Measurements from ENCODE around the gene MICAL3.

MICAL3 gene

DNA sequence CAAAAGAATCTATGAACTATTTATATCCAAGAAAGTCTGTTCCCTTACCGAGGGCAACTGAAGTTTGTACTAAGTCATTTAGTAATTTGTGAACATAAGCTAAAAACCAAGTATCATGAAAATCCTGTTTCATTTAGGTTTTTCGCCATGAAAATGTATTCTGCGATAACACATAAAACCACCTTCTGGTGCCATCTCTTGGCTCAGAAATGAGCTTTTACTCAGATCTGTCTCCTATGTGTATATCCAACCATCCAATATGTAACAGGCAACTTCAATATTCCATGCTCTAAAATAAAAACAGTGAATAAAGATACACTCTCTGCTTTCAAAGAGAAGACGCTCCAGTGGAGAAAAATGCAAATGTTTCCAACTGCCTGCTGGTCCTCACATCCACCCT, 132.0 kb downstream of the MICAL3 start:
- Mint-ChIP-seq H3K9me3 (no peaks in the 10 kb centered on the region), H3K4me3 (no peak overlapping the region), H3K27me3 (no peaks in the 10 kb centered on the region), H3K4me1 (ENCODE audit: low read depth) (peaks cover under 1% of the 10 kb centered on the region), H3K27ac (no peak overlapping the region), H3K36me3 (ENCODE audit: low read depth) (peaks cover 73% of the 10 kb centered on the region)
- no peak for DNase-seq

DNA sequence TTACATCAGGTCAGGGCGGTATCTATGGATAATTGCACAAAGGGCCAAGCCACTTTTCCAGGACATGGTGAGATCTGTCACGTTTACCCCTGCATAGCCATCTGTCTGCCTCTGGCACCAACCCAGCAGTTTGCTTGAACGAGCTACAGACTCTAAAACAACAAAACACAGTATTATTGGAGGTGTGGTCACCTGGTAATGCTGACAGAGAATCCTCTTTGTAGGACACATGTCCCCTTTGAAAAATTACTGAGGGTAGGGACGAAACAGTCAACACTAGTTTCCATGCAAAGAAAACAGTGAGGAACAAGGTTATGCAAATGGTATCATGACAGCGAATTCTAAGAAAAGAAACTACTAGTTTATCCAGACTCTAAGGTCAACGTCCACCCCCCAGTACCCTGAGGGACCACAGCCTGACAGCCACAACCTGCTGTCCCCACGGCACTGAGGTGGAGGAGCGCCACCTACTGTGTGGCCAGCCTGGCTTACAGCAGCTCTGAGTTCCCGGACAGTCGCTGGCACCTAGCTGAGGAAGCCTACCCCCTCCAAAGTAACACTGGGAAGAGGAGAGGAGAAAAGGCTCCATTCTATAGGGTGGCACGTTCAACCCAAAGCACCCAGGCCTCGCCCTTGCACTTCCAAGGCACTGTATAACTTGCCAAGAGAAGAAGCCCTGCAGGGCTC, 132.7 kb downstream of the MICAL3 start:
- no peak overlapping the region for H3K4me3 Mint-ChIP-seq
- H3K36me3 Mint-ChIP-seq (ENCODE audit: low read depth) = peaks cover 72% of the 10 kb centered on the region
- DNase-seq = no peak
- no peak overlapping the region for H3K27ac Mint-ChIP-seq
- no peaks in the 10 kb centered on the region for H3K27me3 Mint-ChIP-seq
- no peaks in the 10 kb centered on the region for H3K4me1 Mint-ChIP-seq (ENCODE audit: low read depth)
- H3K9me3 Mint-ChIP-seq = no peaks in the 10 kb centered on the region

- Mint-ChIP-seq H3K4me3 (no peak overlapping the region), H3K36me3 (ENCODE audit: low read depth) (peaks cover 72% of the 10 kb centered on the region), H3K9me3 (no peaks in the 10 kb centered on the region), H3K27me3 (no peaks in the 10 kb centered on the region), H3K4me1 (ENCODE audit: low read depth) (no peaks in the 10 kb centered on the region), H3K27ac (no peak overlapping the region)
- DNase-seq = no peak
Measured at GRCh38 chr22:17890892-17891291, 133.5 kb downstream of the MICAL3 start.

DNA sequence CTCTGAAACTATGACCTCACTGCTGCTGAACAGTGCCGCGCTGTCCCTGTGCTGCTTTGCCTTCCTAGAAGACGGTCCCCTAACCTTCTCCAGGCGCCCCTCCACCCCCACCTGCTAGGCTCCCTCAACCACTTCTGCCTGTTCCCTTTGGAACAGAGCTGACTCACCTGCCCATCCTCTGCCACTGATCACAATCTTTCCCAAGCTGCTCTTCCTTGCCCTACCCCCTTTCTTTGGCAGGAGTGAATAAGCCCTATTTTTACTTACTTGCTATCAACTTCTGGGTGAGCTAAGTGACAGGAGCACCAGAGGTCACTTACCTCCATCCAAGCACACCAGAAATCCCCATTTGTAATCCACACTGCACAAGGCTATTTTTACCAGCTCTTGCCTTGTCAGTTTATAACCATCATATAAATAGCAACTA, 134.1 kb downstream of the MICAL3 start:
- no peak for DNase-seq
- Mint-ChIP-seq H3K27ac (no peak overlapping the region), H3K27me3 (no peaks in the 10 kb centered on the region), H3K4me3 (no peak overlapping the region), H3K36me3 (ENCODE audit: low read depth) (peaks cover 74% of the 10 kb centered on the region), H3K4me1 (ENCODE audit: low read depth) (no peaks in the 10 kb centered on the region), H3K9me3 (no peaks in the 10 kb centered on the region)

DNA sequence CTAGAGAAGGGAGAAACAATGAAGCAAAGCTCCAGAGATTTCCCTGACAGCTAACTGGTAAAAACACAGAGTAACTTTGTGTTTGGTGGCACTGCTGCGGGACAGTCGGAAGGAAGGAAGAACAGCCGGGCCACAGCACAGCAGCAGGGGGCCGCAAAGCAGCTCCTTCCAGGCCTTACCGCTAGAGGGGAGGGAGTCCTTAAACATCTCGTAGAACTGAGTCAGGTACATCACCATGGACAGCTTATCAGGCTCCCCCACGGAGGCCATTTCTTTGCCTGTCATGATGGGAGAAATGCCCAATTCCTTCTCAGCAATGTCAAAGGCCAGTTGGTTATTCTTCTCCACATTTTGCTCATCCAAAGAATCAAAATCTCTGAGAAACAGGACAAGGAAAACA, 135.5 kb downstream of the MICAL3 start:
- no peak for DNase-seq
- Mint-ChIP-seq H3K9me3 (no peaks in the 10 kb centered on the region), H3K36me3 (ENCODE audit: low read depth) (peaks cover 73% of the 10 kb centered on the region), H3K4me1 (ENCODE audit: low read depth) (no peaks in the 10 kb centered on the region), H3K27me3 (no peaks in the 10 kb centered on the region), H3K4me3 (no peak overlapping the region), H3K27ac (no peak overlapping the region)

- Mint-ChIP-seq H3K9me3 (no peaks in the 10 kb centered on the region), H3K36me3 (ENCODE audit: low read depth) (peaks cover 73% of the 10 kb centered on the region), H3K4me3 (no peak overlapping the region), H3K27me3 (no peaks in the 10 kb centered on the region), H3K27ac (no peak overlapping the region), H3K4me1 (ENCODE audit: low read depth) (no peaks in the 10 kb centered on the region)
- DNase-seq = no peak
Measured at GRCh38 chr22:17888439-17888838, 135.9 kb downstream of the MICAL3 start.

DNA sequence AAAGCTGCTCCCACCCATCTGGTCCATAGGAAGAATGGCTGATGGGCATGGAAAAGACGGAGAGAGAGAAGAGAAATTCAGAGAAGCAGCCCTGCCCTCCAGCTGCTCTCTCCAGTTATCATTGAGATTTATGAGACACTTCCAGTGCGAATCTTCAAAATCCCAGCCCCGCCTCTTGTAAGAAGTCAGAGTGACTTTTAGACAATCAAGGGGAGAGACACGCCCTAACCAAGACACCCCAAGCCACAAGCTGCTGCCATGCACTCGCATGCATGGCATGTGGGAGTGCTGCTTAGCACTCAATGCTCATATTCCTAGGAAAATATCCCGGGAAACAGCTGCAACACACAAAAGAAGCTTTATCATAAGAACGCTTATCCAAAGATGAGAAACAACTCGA, 139.5 kb downstream of the MICAL3 start:
- H3K4me3 Mint-ChIP-seq = no peak overlapping the region
- DNase-seq = no peak
- H3K4me1 Mint-ChIP-seq (ENCODE audit: low read depth) = no peaks in the 10 kb centered on the region
- no peaks in the 10 kb centered on the region for H3K27me3 Mint-ChIP-seq
- H3K27ac Mint-ChIP-seq = no peak overlapping the region
- H3K36me3 Mint-ChIP-seq (ENCODE audit: low read depth) = peaks cover 80% of the 10 kb centered on the region
- no peaks in the 10 kb centered on the region for H3K9me3 Mint-ChIP-seq

DNA sequence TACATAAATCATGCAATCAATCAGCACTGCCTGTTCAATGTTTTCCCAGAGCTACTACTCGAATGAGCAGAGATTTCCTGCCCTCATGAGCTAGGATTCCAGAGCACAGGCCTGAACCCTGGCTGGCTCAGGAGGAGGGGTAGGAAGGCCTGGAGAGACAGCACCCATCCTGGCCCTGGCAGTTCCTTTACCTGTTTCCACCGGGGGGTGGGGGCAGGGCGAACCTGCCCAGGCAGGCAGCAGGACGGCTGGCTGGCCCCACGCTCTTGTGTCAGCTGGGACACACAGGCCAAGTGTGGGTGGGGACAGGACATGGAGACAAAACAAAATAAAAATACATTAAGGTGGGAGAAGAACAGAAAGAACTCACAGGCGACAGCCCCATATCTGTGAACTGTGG, 140.3 kb downstream of the MICAL3 start:
- Mint-ChIP-seq H3K27me3 (no peaks in the 10 kb centered on the region), H3K36me3 (ENCODE audit: low read depth) (peaks cover 83% of the 10 kb centered on the region), H3K27ac (no peak overlapping the region), H3K9me3 (no peaks in the 10 kb centered on the region), H3K4me1 (ENCODE audit: low read depth) (no peaks in the 10 kb centered on the region), H3K4me3 (no peak overlapping the region)
- DNase-seq = no peak

DNA sequence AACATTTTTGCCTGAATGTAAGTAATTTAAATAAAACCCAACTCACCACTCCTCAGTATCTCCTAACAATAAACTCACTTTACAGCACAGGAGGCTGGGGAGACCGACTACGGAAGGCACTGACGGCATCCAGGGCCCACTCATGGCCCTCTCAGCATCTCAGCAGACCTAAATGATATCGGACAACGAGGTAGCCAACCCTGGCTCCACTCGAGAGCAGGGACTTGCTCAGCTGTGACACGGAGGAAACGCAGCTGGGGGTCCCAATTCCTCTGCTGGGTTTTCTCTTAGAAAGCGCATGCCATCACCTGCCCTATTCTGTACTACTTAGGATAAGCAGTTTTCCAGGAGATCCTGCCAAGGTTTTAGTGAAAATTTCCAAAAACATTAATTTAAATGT, 141.0 kb downstream of the MICAL3 start:
- Mint-ChIP-seq H3K27ac (no peak overlapping the region), H3K9me3 (no peaks in the 10 kb centered on the region), H3K4me3 (no peak overlapping the region), H3K4me1 (ENCODE audit: low read depth) (no peaks in the 10 kb centered on the region), H3K36me3 (ENCODE audit: low read depth) (peaks cover 81% of the 10 kb centered on the region), H3K27me3 (no peaks in the 10 kb centered on the region)
- DNase-seq = no peak

GRCh38 chr22:17882727-17883126, 141.6 kb downstream of the MICAL3 start:
- Mint-ChIP-seq H3K4me1 (ENCODE audit: low read depth) (no peaks in the 10 kb centered on the region), H3K36me3 (ENCODE audit: low read depth) (peaks cover 74% of the 10 kb centered on the region), H3K27ac (no peak overlapping the region), H3K9me3 (no peaks in the 10 kb centered on the region), H3K4me3 (no peak overlapping the region), H3K27me3 (no peaks in the 10 kb centered on the region)
- no peak for DNase-seq

DNA sequence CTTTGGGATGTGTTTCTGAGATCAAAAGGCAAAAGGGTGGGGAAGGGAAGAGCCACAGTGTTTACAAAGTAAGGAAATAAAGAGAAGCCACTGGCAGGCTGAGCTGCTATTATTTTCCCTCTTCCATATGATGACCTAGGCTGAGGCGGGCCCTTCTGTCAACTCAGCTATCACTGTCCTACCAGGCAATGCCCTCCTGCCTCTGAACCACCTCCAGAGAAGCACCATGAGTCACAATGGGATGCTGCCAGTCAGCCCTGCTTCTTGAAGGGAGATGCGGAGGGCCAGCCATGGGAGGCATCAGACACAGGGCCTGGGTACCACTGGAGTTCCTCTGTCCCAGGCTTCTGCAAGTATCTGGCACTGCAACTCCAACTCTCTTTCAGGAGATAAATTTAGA, 142.2 kb downstream of the MICAL3 start:
- Mint-ChIP-seq H3K27me3 (no peaks in the 10 kb centered on the region), H3K27ac (no peak overlapping the region), H3K4me3 (no peak overlapping the region), H3K4me1 (ENCODE audit: low read depth) (no peaks in the 10 kb centered on the region), H3K9me3 (no peaks in the 10 kb centered on the region), H3K36me3 (ENCODE audit: low read depth) (peaks cover 69% of the 10 kb centered on the region)
- no peak for DNase-seq

GRCh38 chr22:17881366-17881765, 143.0 kb downstream of the MICAL3 start:
- Mint-ChIP-seq H3K9me3 (no peaks in the 10 kb centered on the region), H3K36me3 (ENCODE audit: low read depth) (peaks cover 67% of the 10 kb centered on the region), H3K27me3 (no peaks in the 10 kb centered on the region), H3K27ac (no peak overlapping the region), H3K4me3 (no peak overlapping the region), H3K4me1 (ENCODE audit: low read depth) (no peaks in the 10 kb centered on the region)
- DNase-seq = no peak

GRCh38 chr22:17880468-17880867, 143.9 kb downstream of the MICAL3 start:
- no peak overlapping the region for H3K27ac Mint-ChIP-seq
- no peaks in the 10 kb centered on the region for H3K4me1 Mint-ChIP-seq (ENCODE audit: low read depth)
- H3K4me3 Mint-ChIP-seq = no peak overlapping the region
- no peaks in the 10 kb centered on the region for H3K9me3 Mint-ChIP-seq
- no peaks in the 10 kb centered on the region for H3K27me3 Mint-ChIP-seq
- peaks cover 65% of the 10 kb centered on the region for H3K36me3 Mint-ChIP-seq (ENCODE audit: low read depth)
- no peak for DNase-seq

DNA sequence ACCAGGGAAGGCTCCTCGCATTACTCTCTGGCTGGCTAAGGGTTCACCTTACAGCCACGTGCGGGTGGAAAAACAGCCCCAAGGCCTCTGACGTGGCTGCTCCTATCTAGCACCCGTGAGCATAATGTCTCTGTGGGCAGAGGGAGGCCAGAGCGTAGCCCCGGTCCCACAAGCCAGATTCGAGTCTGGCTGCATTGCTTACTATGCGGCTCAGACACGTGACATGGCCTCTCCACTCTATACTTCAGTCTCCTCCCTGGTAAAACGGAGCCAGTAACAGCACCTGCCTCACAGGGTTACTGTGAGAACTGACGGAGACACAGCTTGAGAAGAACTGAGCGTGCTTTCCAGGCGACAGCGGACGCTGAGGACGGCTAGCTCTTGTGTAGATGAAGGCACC, 144.3 kb downstream of the MICAL3 start:
- no peak overlapping the region for H3K27ac Mint-ChIP-seq
- no peaks in the 10 kb centered on the region for H3K27me3 Mint-ChIP-seq
- peaks cover 64% of the 10 kb centered on the region for H3K36me3 Mint-ChIP-seq (ENCODE audit: low read depth)
- no peak for DNase-seq
- no peaks in the 10 kb centered on the region for H3K9me3 Mint-ChIP-seq
- no peaks in the 10 kb centered on the region for H3K4me1 Mint-ChIP-seq (ENCODE audit: low read depth)
- no peak overlapping the region for H3K4me3 Mint-ChIP-seq

GRCh38 chr22:17878941-17879340, 145.4 kb downstream of the MICAL3 start:
- no peaks in the 10 kb centered on the region for H3K9me3 Mint-ChIP-seq
- peaks cover 63% of the 10 kb centered on the region for H3K36me3 Mint-ChIP-seq (ENCODE audit: low read depth)
- H3K4me1 Mint-ChIP-seq (ENCODE audit: low read depth) = no peaks in the 10 kb centered on the region
- no peak overlapping the region for H3K27ac Mint-ChIP-seq
- H3K27me3 Mint-ChIP-seq = no peaks in the 10 kb centered on the region
- no peak overlapping the region for H3K4me3 Mint-ChIP-seq
- DNase-seq = no peak

- Mint-ChIP-seq H3K4me3 (no peak overlapping the region), H3K4me1 (ENCODE audit: low read depth) (no peaks in the 10 kb centered on the region), H3K27me3 (no peaks in the 10 kb centered on the region), H3K9me3 (no peaks in the 10 kb centered on the region), H3K36me3 (ENCODE audit: low read depth) (peaks cover 64% of the 10 kb centered on the region), H3K27ac (no peak overlapping the region)
- DNase-seq = no peak
Measured at GRCh38 chr22:17878186-17878694, 146.1 kb downstream of the MICAL3 start.
